ENCODE results near the gene THTPA.

The THTPA gene

GRCh38 chr14:23546450-23547035, 9.5 kb upstream of the THTPA start:
- peaks cover 10% of the 10 kb centered on the region for H3K79me2 ChIP-seq (ENCODE audit: insufficient read depth, low read length)
- H4K20me1 ChIP-seq (ENCODE audit: insufficient read depth, low read length) = no peaks in the 10 kb centered on the region
- H3K4me2 ChIP-seq (ENCODE audit: insufficient read depth, low read length) = no peak overlapping the region
- H3K9me3 ChIP-seq (ENCODE audit: insufficient read depth, low read length, severe bottlenecking) = no peaks in the 10 kb centered on the region
- no peak overlapping the region for H3K4me3 ChIP-seq (ENCODE audit: low read depth in 1 of 2, low read length in 2 of 2)
- ATAC-seq (ENCODE audit: insufficient read depth, low read depth) = no peak
- H3K9ac ChIP-seq (ENCODE audit: low read depth, low read length) = no peak overlapping the region
- no peak overlapping the region for H2AFZ ChIP-seq (ENCODE audit: low read depth, low read length)
- no peaks in the 10 kb centered on the region for H3K36me3 ChIP-seq (ENCODE audit: insufficient read depth, low read length)
- H3K27me3 ChIP-seq (ENCODE audit: insufficient read depth, low read length, poor library complexity) = no peaks in the 10 kb centered on the region
- DNase-seq = no peak
- peaks cover 16% of the 10 kb centered on the region for H3K4me1 ChIP-seq (ENCODE audit: insufficient read depth, low read length)
- no peak for TF ChIP-seq CTCF (IDR thresholded peaks at IDR 0.05; ENCODE audit: borderline replicate concordance, extremely low read depth, low read length, poor library complexity, severe bottlenecking)
- no peak for TF ChIP-seq EZH2 (IDR thresholded peaks at IDR 0.05; ENCODE audit: borderline replicate concordance, low read depth, low read length, severe bottlenecking)
- no peak overlapping the region for H3K27ac ChIP-seq (ENCODE audit: low read length)

- ATAC-seq (ENCODE audit: insufficient read depth, low read depth) = no peak
- H3K4me2 ChIP-seq (ENCODE audit: insufficient read depth, low read length) = no peak overlapping the region
- H3K27me3 ChIP-seq (ENCODE audit: insufficient read depth, low read length, poor library complexity) = no peaks in the 10 kb centered on the region
- no peaks in the 10 kb centered on the region for H3K36me3 ChIP-seq (ENCODE audit: insufficient read depth, low read length)
- no peak for TF ChIP-seq EZH2 (IDR thresholded peaks at IDR 0.05; ENCODE audit: borderline replicate concordance, low read depth, low read length, severe bottlenecking)
- no peak for TF ChIP-seq CTCF (IDR thresholded peaks at IDR 0.05; ENCODE audit: borderline replicate concordance, extremely low read depth, low read length, poor library complexity, severe bottlenecking)
- H3K9ac ChIP-seq (ENCODE audit: low read depth, low read length) = no peak overlapping the region
- peaks cover 10% of the 10 kb centered on the region for H3K79me2 ChIP-seq (ENCODE audit: insufficient read depth, low read length)
- no peaks in the 10 kb centered on the region for H3K9me3 ChIP-seq (ENCODE audit: insufficient read depth, low read length, severe bottlenecking)
- no peak for DNase-seq
- no peaks in the 10 kb centered on the region for H4K20me1 ChIP-seq (ENCODE audit: insufficient read depth, low read length)
- H3K4me1 ChIP-seq (ENCODE audit: insufficient read depth, low read length) = peaks cover 23% of the 10 kb centered on the region
- H3K4me3 ChIP-seq (ENCODE audit: low read depth in 1 of 2, low read length in 2 of 2) = no peak overlapping the region
- no peak overlapping the region for H3K27ac ChIP-seq (ENCODE audit: low read length)
- H2AFZ ChIP-seq (ENCODE audit: low read depth, low read length) = no peak overlapping the region
Measured at GRCh38 chr14:23547924-23548323, 8.1 kb upstream of the THTPA start.

DNA sequence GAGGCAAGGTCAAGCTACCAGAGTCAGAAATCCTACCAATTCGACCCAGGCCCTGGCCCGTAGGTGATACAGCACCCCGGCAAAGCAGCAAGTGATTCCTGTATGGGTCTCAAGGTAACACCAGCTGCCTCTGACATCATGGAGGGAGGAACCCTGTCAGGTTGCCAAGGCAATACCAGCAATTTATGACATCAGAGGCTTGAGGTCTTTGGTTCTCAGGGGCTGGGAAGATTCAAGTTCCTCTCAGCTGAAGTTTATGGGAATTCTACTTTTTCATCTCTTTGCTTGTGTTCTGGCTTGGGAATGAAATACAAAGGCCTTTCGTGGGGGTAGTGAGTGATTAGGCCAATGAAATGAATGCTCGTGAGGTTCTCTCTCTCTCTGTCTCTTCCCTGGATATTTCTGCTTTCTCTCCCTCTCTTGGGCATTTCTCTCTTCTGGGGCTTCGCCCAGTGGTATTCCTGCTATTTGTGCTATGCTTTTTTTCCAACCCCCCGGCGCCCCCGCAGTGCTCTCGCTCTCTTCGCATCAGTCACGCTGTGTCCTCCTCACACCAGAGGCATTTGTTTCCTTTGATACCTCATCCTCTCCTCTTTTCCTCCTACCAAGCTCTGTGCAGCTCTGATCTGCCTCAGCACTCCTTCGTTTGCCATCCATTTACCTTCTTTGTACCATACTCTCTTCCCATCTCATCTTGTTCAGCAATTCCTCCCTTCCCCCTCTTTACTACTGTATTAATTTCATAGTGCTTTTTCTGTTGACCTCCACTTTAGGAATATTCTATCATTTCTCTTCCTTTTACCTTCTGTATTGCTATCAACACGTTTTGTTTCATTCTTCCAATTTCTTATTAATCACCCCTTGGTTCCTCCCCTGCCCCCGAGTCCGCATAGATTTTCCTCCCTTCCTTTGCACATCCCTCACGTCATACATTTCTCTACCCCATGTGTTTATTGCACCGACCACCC, 7.4 kb upstream of the THTPA start:
- Histone ChIP-seq H4K20me1 (ENCODE audit: insufficient read depth, low read length) (no peaks in the 10 kb centered on the region), H3K4me3 (ENCODE audit: low read depth in 1 of 2, low read length in 2 of 2) (no peak overlapping the region), H3K27me3 (ENCODE audit: insufficient read depth, low read length, poor library complexity) (no peaks in the 10 kb centered on the region), H3K9me3 (ENCODE audit: insufficient read depth, low read length, severe bottlenecking) (no peaks in the 10 kb centered on the region), H3K36me3 (ENCODE audit: insufficient read depth, low read length) (no peaks in the 10 kb centered on the region), H3K9ac (ENCODE audit: low read depth, low read length) (no peak overlapping the region), H3K4me2 (ENCODE audit: insufficient read depth, low read length) (no peak overlapping the region), H2AFZ (ENCODE audit: low read depth, low read length) (no peak overlapping the region), H3K27ac (ENCODE audit: low read length) (no peak overlapping the region), H3K79me2 (ENCODE audit: insufficient read depth, low read length) (peaks cover 10% of the 10 kb centered on the region), H3K4me1 (ENCODE audit: insufficient read depth, low read length) (peaks cover 23% of the 10 kb centered on the region)
- DNase-seq (no peak), ATAC-seq (ENCODE audit: insufficient read depth, low read depth) (no peak)
- TF ChIP-seq CTCF (IDR thresholded peaks at IDR 0.05; ENCODE audit: borderline replicate concordance, extremely low read depth, low read length, poor library complexity, severe bottlenecking) (no peak), EZH2 (IDR thresholded peaks at IDR 0.05; ENCODE audit: borderline replicate concordance, low read depth, low read length, severe bottlenecking) (no peak)

Data from DND-41 (cell line).